Spleen (tissue), 11 donors: ENCODE results near the gene ISLR2. TPM values are rescaled to one million over a fixed set of nuclear protein-coding genes. Genes with fewer than 3 reads are reported as not detected.

Experiments
- DNase-seq: peaks from one replicate; pipeline ENCODE4 v3.0.0-alpha.2; 2020
- H3K27ac ChIP-seq, 8 donors: fragments of 200-600 bp; sonication (generic) in 7 of 8; 1 replicate in 4 of 8; 2 replicates in 4 of 8; pipeline versions ENCODE4 v1.5.0 to v1.8.0; 2016 to 2021; ENCODE audit warnings: inconsistent platforms in 4 of 8, mild to moderate bottlenecking in 4 of 8, moderate library complexity in 1 of 8
- H3K27me3 ChIP-seq, 7 donors: fragments of 200-600 bp; sonication (generic) in 6 of 7; replicated peaks in 1 of 7; 1 replicate in 4 of 7; 2 replicates in 3 of 7; pipeline versions ENCODE4 v1.5.0 to v1.8.0; 2016 to 2021; ENCODE audit warnings: inconsistent platforms in 3 of 7, mild to moderate bottlenecking in 1 of 7
- H3K36me3 ChIP-seq, 6 donors: fragments of 200-600 bp; sonication (generic) in 5 of 6; 1 replicate in 4 of 6; 2 replicates in 2 of 6; pipeline versions ENCODE4 v1.5.0 to v1.8.0; 2016 to 2021; ENCODE audit warnings: inconsistent platforms in 2 of 6
- H3K4me1 ChIP-seq, 6 donors: fragments of 200-600 bp; sonication (generic) in 5 of 6; 1 replicate in 3 of 6; 2 replicates in 3 of 6; pipeline versions ENCODE4 v1.5.0 to v1.8.0; 2016 to 2021; ENCODE audit warnings: inconsistent platforms in 3 of 6
- H3K4me3 ChIP-seq, 8 donors: fragments of 200-600 bp; sonication (generic) in 7 of 8; 1 replicate in 4 of 8; 2 replicates in 4 of 8; pipeline versions ENCODE4 v1.5.0 to v1.8.0; 2016 to 2021; ENCODE audit warnings: inconsistent platforms in 4 of 8, mild to moderate bottlenecking in 4 of 8, moderate library complexity in 2 of 8
- H3K9me3 ChIP-seq, 8 donors: fragments of 200-600 bp; sonication (generic) in 7 of 8; 1 replicate in 4 of 8; 2 replicates in 4 of 8; pipeline versions ENCODE4 v1.5.0 to v1.8.0; 2016 to 2021; ENCODE audit warnings: inconsistent platforms in 4 of 8
- CTCF ChIP-seq, 11 experiments: fragments of 200-600 bp in 7 of 11; fragments of 450-650 bp in 4 of 11; sonication (generic) in 4 of 11; IDR thresholded peaks in 8 of 11; conservative IDR thresholded peaks in 3 of 11; 1 replicate in 7 of 11; 2 replicates in 4 of 11; pipeline versions ENCODE4 v1.4.0 to v1.8.0; 2016 to 2021; ENCODE audit warnings: antibody characterized with exemption in 11 of 11, inconsistent platforms in 4 of 11, mild to moderate bottlenecking in 1 of 11
- POLR2A ChIP-seq, 3 donors: fragments of 450-650 bp; IDR thresholded peaks; one replicate each; pipeline ENCODE4 v1.5.1; 2017; ENCODE audit warnings: antibody characterized with exemption in 3 of 3, mild to moderate bottlenecking in 1 of 3
- POLR2AphosphoS5 ChIP-seq, 3 donors: sonication (generic); formaldehyde crosslinking; IDR thresholded peaks; one replicate each; pipeline ENCODE4 v1.5.1; 2017; ENCODE audit warnings: antibody characterized with exemption in 3 of 3
- WGBS, 5 donors: extraction: QIAGEN DNeasy Blood & Tissue Kit in 3 of 5; methylation state at CpG; one replicate each; pipeline versions ENCODE4 v1.1.5 to v1.1.7; 2013 to 2018; 5-methylcytosine and 5-hydroxymethylcytosine counted together
- intact Hi-C: fragments of 100-400 bp; cut with DNase I; formaldehyde crosslinking; loops from one replicate; pipeline ENCODE4 v1.15.0; 2023; ENCODE audit warnings: low total_unique reads
- polyA plus RNA-seq, 3 donors: library from polyadenylated mRNA; stranded (reverse); fragments of 200-250 nt; gene quantifications; one replicate each; pipeline ENCODE4 v1.2.1, GENCODE V29; 2013
- total RNA-seq, 7 donors: library from RNA; depleted of rRNA in 3 of 7; stranded (reverse); fragments of >200 nt in 3 of 7; fragmentation: NEBNext Ultra II Directional in 4 of 7; extraction: Animal tissue kit (Norgen Biotek cat#: 25700) in 4 of 7; gene quantifications; one replicate each; pipeline versions ENCODE4 v1.1.0 to v1.2.1, GENCODE V29; 2016 to 2021
- donor health status: healthy with polysubstance abuse.
- donor health status: DM: no; HTN: no; CAD: no; lungs with moderate emphysema.
- donor health status: DM: no; HTN: no; CAD: no.
- donor health status: Bipolar disorder and iron deficiency.
- donor health status: healthy.
- donor health status: DM: no; HTN: no; CAD: no.
- donor health status: DM: yes; HTN: yes; CAD: no.

The ISLR2 gene
- total and polyA plus RNA-seq, 10 donors: 0.20 to 3.0 (median 1.2) TPM

- Histone ChIP-seq H3K4me3 (no peak overlapping the region), H3K27me3 (no peaks in the 10 kb centered on the region), H3K9me3 (no peaks in the 10 kb centered on the region), H3K27ac (peak overlapping the region in 5 of 8 donors; percentile 54 to 71 (median 67)), H3K4me1 (peaks cover 0 to 54% (median 29%) of the 10 kb centered on the region in 6 donors), H3K36me3 (no peaks in the 10 kb centered on the region)
- WGBS, 5 donors: 73 to 87% (median 78%) methylated on average over 5 to 7 of the region's 7 CpGs
- no peak for TF ChIP-seq CTCF (IDR thresholded peaks at IDR 0.05 in 8 of 11, conservative IDR thresholded peaks at IDR 0.05 in 3 of 11)
- no peak for TF ChIP-seq POLR2AphosphoS5 (IDR thresholded peaks at IDR 0.05)
- TF ChIP-seq POLR2A (IDR thresholded peaks at IDR 0.05): no peak
- intact Hi-C loops: no loop called here
- DNase-seq: peak; percentile 37
These were observed 48.1 kb downstream of the ISLR2 start for GRCh38 chr15:74178326-74179100.

- TF ChIP-seq CTCF (IDR thresholded peaks at IDR 0.05 in 8 of 11, conservative IDR thresholded peaks at IDR 0.05 in 3 of 11) (no peak), POLR2AphosphoS5 (IDR thresholded peaks at IDR 0.05) (peak; percentile 75 to 89 (median 83))
- WGBS, 5 donors: 39 to 75% (median 61%) methylated on average over 11 to 13 of the region's 13 CpGs
- H3K27ac ChIP-seq: peak overlapping the region in 6 of 8 donors; percentile 51 to 71 (median 64)
- no peak overlapping the region for H3K4me3 ChIP-seq
- intact Hi-C loops: no loop called here
- peaks cover 0 to 54% (median 26%) of the 10 kb centered on the region in 6 donors for H3K4me1 ChIP-seq
- H3K9me3 ChIP-seq: no peaks in the 10 kb centered on the region
- no peaks in the 10 kb centered on the region for H3K36me3 ChIP-seq
- peak; percentile 81 for DNase-seq
- H3K27me3 ChIP-seq: no peaks in the 10 kb centered on the region
These were observed 48.9 kb downstream of the ISLR2 start for GRCh38 chr15:74179101-74179841.

- Histone ChIP-seq H3K27me3 (no peaks in the 10 kb centered on the region), H3K4me3 (no peak overlapping the region), H3K36me3 (no peaks in the 10 kb centered on the region), H3K27ac (peak overlapping the region in 6 of 8 donors; percentile 13 to 71 (median 64)), H3K4me1 (peaks cover 0 to 53% (median 26%) of the 10 kb centered on the region in 6 donors), H3K9me3 (no peaks in the 10 kb centered on the region)
- 65 to 76% (median 72%) methylated on average over 9 to 17 of the region's 17 CpGs for WGBS, 5 donors
- intact Hi-C loops: no loop called here
- TF ChIP-seq POLR2A (IDR thresholded peaks at IDR 0.05): no peak
- TF ChIP-seq CTCF (IDR thresholded peaks at IDR 0.05 in 8 of 11, conservative IDR thresholded peaks at IDR 0.05 in 3 of 11): no peak
- no peak for TF ChIP-seq POLR2AphosphoS5 (IDR thresholded peaks at IDR 0.05)
- peak; percentile 73 for DNase-seq
These were observed 49.8 kb downstream of the ISLR2 start for GRCh38 chr15:74179983-74180880.
